HG03469 (cell line): ENCODE data around the gene FEN1.
A peak's percentile ranks its signal among the peaks of the same experiment; 100 is the strongest.

Experiments
- ATAC-seq: cut with Tn5 transposase; IDR thresholded peaks from one replicate; pipeline ENCODE4 v1.9.1; 2021; ENCODE audit warnings: mild to moderate bottlenecking, moderate library complexity, moderate number of reproducible peaks; ENCODE audit not compliant: unreplicated experiment

The FEN1 gene

GRCh38 chr11:61815790-61816735, 23.4 kb downstream of the FEN1 start:
- ATAC-seq = no peak

- peak; percentile 44 for ATAC-seq
These were observed 24.2 kb downstream of the FEN1 start, which contains the start of gene FADS1 for GRCh38 chr11:61816736-61817455. Gene FADS1, minus strand, starts transcription at chr11:61817003. Its CDS starts 74 bp downstream, at chr11:61816929.

- ATAC-seq = no peak
These were observed 24.9 kb downstream of the FEN1 start for GRCh38 chr11:61817471-61818202.

- no peak for ATAC-seq
These were observed 27.5 kb downstream of the FEN1 start for GRCh38 chr11:61820174-61820573.

GRCh38 chr11:61826930-61827570, 34.3 kb downstream of the FEN1 start:
- no peak for ATAC-seq

GRCh38 chr11:61827571-61828378, 35.1 kb downstream of the FEN1 start, which contains the start of gene FADS2:
Gene FADS2, plus strand, starts transcription at chr11:61828300. Its CDS starts 91 bp downstream, at chr11:61828391.
- ATAC-seq = peak; percentile 59

- ATAC-seq = no peak
These were observed 35.6 kb downstream of the FEN1 start for GRCh38 chr11:61828379-61828628.

GRCh38 chr11:61828629-61829407, 36.1 kb downstream of the FEN1 start:
- ATAC-seq = no peak

GRCh38 chr11:61829806-61830205, 37.1 kb downstream of the FEN1 start:
- no peak for ATAC-seq

GRCh38 chr11:61830237-61831105, 37.8 kb downstream of the FEN1 start:
- no peak for ATAC-seq

GRCh38 chr11:61832207-61832606, 39.5 kb downstream of the FEN1 start:
- no peak for ATAC-seq

GRCh38 chr11:61832754-61833153, 40.0 kb downstream of the FEN1 start:
- ATAC-seq = no peak

GRCh38 chr11:61833471-61833870, 40.8 kb downstream of the FEN1 start:
- ATAC-seq = no peak

- ATAC-seq = no peak
These were observed 41.2 kb downstream of the FEN1 start for GRCh38 chr11:61833926-61834277.

- ATAC-seq = peak; percentile 69
These were observed 41.8 kb downstream of the FEN1 start for GRCh38 chr11:61834278-61835048.

- no peak for ATAC-seq
These were observed 43.5 kb downstream of the FEN1 start for GRCh38 chr11:61836193-61836592.

GRCh38 chr11:61837411-61838005, 44.8 kb downstream of the FEN1 start:
- no peak for ATAC-seq
